ENCODE measurements around the gene HOXA7. TPM values are rescaled to one million over a fixed set of nuclear protein-coding genes. Genes with fewer than 3 reads are reported as not detected.
A peak's percentile ranks its signal among the peaks of the same experiment; 100 is the strongest.

The HOXA7 gene
- total and polyA plus RNA-seq, 2 of the 8 experiments (the other 6 are each of a cell fraction or from before 2014, with no cell fraction given) = 0.03 TPM; not detected in 1

DNA sequence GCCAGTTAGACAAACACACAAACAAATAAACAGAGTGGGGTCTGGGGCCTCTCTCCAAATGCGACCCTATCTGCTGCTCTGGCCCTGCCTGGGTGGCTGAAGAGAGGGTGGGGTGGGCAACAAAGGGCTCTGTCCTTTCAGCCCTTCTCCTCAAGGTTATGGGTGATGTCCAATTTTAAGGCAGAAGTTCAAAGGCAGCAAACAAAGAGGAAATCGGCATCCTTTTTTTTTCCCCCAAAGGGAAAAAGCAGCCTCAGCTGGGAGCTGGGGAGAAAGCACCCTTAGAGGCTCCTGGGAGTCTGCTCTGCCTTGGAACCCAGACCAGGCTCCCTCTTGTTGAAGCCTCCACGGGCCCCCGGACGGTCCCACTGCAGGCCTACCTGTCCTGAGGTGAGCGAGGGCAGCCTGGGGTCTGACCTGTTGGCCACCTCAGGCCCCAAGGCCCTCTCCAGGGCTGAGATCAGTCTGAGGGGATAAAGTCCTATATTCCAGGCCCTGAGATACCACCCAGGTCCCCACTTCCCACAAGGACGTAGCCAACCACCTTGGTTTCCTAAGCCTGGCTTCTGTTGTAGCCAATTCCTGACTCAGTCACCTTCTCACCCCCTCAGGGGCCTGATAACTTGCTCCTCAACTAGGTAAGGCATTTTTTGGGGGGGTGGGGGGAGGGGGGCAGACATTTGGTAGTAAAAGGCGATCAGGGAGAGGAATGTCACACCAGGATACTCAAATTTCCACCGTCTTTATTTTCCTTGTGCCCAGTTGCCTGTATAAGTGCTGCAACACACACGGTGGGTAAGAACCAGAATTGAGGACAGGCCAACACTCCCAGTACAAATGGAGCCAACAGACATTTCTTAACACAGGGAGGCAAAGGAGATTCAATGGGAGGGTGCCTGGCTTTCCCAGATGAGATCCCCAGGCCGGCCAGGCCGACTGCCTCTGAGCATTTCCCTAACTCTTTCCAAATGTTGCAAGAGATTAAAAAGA lies 24.3 kb upstream of the HOXA7 start:
- Histone ChIP-seq H3K79me2 (ENCODE audit: control insufficient read depth in 1 of 2, insufficient read depth in 2 of 2, low read length in 2 of 2) (no peaks in the 10 kb centered on the region), H4K8ac (ENCODE audit: extremely low read depth, insufficient read depth, low read length) (peak overlapping the region; percentile 58; the same call in 1 of the 2 replicates), H2AFZ (ENCODE audit: low read length) (no peak overlapping the region), H4K5ac (ENCODE audit: insufficient read length, low read depth, low read length) (no peak overlapping the region), H3K27ac (ENCODE audit: low read depth, low read length) (no peak overlapping the region), H2BK20ac (ENCODE audit: low read length) (no peak overlapping the region), H2AK5ac (ENCODE audit: low read depth, low read length) (no peak overlapping the region), H4K20me1 (replicated peaks in 1 of 2; ENCODE audit: control insufficient read depth in 1 of 2, insufficient read depth in 2 of 2, low read length in 2 of 2) (peaks cover 40 to 48% of the 10 kb centered on the region in 2 experiments), H3K9me3 (ENCODE audit: insufficient read depth in 2 of 2, low read depth in 1 of 2, low read length in 1 of 2) (no peaks in the 10 kb centered on the region), H3K23ac (ENCODE audit: insufficient read length) (no peak overlapping the region), H3K4me3 (ENCODE audit: extremely low read depth in 1 of 4, insufficient read depth in 2 of 4, low read depth in 3 of 4, low read length in 4 of 4) (no peak overlapping the region), H3K18ac (ENCODE audit: extremely low read depth, low read length) (no peak overlapping the region), H3K56ac (replicated peaks; ENCODE audit: insufficient read length, low read depth, low read length) (no peak overlapping the region), H3K23me2 (ENCODE audit: low read depth, low read length) (no peaks in the 10 kb centered on the region), H3K4me1 (replicated peaks in 1 of 4; ENCODE audit: control insufficient read depth in 3 of 4, insufficient read depth in 4 of 4, low read length in 3 of 4) (peaks cover 1 to 10% (median 6%) of the 10 kb centered on the region in 4 experiments), H2BK120ac (replicated peaks; ENCODE audit: low read depth, low read length) (no peak overlapping the region), H2BK15ac (ENCODE audit: low read length) (no peak overlapping the region), H3K79me1 (ENCODE audit: low read depth, low read length) (no peaks in the 10 kb centered on the region), H4K91ac (replicated peaks; ENCODE audit: insufficient read length, low read length) (no peak overlapping the region), H3K4me2 (ENCODE audit: insufficient read depth in 1 of 2, low read depth in 2 of 2, low read length in 2 of 2) (no peak overlapping the region; a peak in 1 of 4 replicates), H3K9ac (replicated peaks in 1 of 4; ENCODE audit: extremely low read depth in 1 of 4, low read depth in 3 of 4, low read length in 3 of 4) (no peak overlapping the region), H3K4ac (replicated peaks; ENCODE audit: insufficient read length, low read depth, low read length) (no peak overlapping the region), H3K14ac (ENCODE audit: insufficient read length) (no peak overlapping the region), H3K27me3 (replicated peaks in 1 of 4; ENCODE audit: control insufficient read depth in 3 of 4, extremely low read depth in 1 of 4, insufficient read depth in 3 of 4, low read length in 3 of 4) (peaks cover 98 to 100% (median 100%) of the 10 kb centered on the region in 4 experiments), H3K36me3 (ENCODE audit: control insufficient read depth in 2 of 4, insufficient read depth in 4 of 4, low read length in 3 of 4) (peaks cover 0 to 5% (median 0%) of the 10 kb centered on the region in 4 experiments; a peak in 1 of 8 replicates), H2BK5ac (ENCODE audit: low read depth, low read length) (no peak overlapping the region), H2BK12ac (ENCODE audit: low read depth, low read length) (0 out of 2 replicates have a peak overlapping the region, but pooled peaks have one; percentile 27)
- 39% methylated on average over 11 of the region's 12 CpGs; no CpG with 5 or more reads in 1 of the 2 experiments for WGBS, 2 experiments (ENCODE audit: extremely low coverage in 1 of 2, insufficient coverage in 1 of 2, insufficient read length in 1 of 2, insufficient replicate concordance in 2 of 2, low coverage in 1 of 2, low lambda C conversion rate in 2 of 2, missing lambda C conversion rate in 1 of 2)
- FAIRE-seq (no peak), DNase-seq (ENCODE audit: low read depth in 1 of 2, low spot score in 2 of 2) (peak in 1 of 2 experiments; percentile 40)
- CTCF ChIA-PET (ENCODE audit: partially characterized antibody) = interaction anchor here (0.6 to 2.7 kb wide), 25 partner anchors 7 to 663 kb away, joined by 3 to 26 read pairs (median 5); partner anchors contain the start of genes HOXA13, HOXA3, HOXA5 and HOXA7
- POLR2A ChIA-PET (ENCODE audit: partially characterized antibody) = no interaction called here
- TF ChIP-seq EZH2 (IDR thresholded peaks at IDR 0.05; ENCODE audit: low read depth, low read length, severe bottlenecking) (peak; percentile 45), RBBP5 (IDR thresholded peaks at IDR 0.05; ENCODE audit: borderline replicate concordance, low read depth, low read length) (no peak), GTF2F1 (IDR thresholded peaks at IDR 0.05; ENCODE audit: borderline replicate concordance, low read depth, low read length) (no peak), CEBPB (IDR thresholded peaks at IDR 0.05; ENCODE audit: low read depth, low read length) (no peak), FOSL1 (IDR thresholded peaks at IDR 0.05; ENCODE audit: insufficient read depth, low read depth, low read length) (no peak), RXRA (IDR thresholded peaks at IDR 0.05; ENCODE audit: insufficient read depth, low read depth, low read length) (no peak), NANOG (IDR thresholded peaks at IDR 0.05; ENCODE audit: insufficient read depth, low read depth, low read length, poor library complexity, severe bottlenecking) (no peak), KDM5A (IDR thresholded peaks at IDR 0.05; ENCODE audit: low read length) (no peak), BRCA1 (IDR thresholded peaks at IDR 0.05; ENCODE audit: low read depth, low read length) (no peak), RNF2 (IDR thresholded peaks at IDR 0.05; ENCODE audit: borderline replicate concordance, low read depth, low read length, missing control alignments, poor library complexity, severe bottlenecking) (peak; percentile 75)

Data from H1 (cell line).